Measurements from ENCODE around the gene C1orf56.
A peak's percentile ranks its signal among the peaks of the same experiment; 100 is the strongest.

The C1orf56 gene

DNA sequence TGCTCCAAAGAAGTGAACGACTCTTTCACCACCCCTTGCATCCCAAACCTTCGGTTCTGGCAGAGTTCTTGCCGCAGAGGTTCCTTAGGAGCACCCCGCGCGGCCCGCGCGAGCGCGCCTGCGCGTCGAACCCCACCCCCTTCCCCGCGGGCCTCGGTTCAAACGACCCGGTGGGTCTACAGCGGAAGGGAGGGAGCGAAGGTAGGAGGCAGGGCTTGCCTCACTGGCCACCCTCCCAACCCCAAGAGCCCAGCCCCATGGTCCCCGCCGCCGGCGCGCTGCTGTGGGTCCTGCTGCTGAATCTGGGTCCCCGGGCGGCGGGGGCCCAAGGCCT is at the start of gene C1orf56:
Gene C1orf56 (plus strand): TSS at position 161 of the 334 bp plus-strand sequence. CDS start 97 bp downstream, at position 258.
- DNase-seq: peak; percentile 83 to 87 (median 85)

- DNase-seq: no peak
These were observed 49.6 kb upstream of the C1orf56 start for GRCh38 chr1:150997949-150998348.

GRCh38 chr1:150999051-150999674 is 48.4 kb upstream of the C1orf56 start:
- DNase-seq: no peak

DNA sequence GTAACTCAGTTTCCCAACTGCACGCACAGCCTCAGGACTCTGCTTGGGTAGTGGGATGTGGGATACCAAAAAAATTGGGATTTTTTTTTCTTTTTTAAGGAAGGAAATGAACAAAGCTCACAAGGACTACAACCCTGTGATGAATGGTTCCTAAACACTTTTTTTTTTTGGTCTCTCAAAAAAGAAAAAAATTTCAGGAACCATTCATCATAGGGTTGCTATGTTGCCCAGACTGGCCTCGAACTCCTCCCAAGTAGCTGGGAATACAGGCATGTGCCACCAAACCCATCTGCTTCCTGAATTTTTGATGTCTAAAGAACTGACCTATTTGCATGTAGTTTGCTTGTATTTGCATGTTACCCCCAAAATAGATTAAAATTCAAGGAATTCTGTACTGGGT is 47.6 kb upstream of the C1orf56 start:
- no peak for DNase-seq

DNA sequence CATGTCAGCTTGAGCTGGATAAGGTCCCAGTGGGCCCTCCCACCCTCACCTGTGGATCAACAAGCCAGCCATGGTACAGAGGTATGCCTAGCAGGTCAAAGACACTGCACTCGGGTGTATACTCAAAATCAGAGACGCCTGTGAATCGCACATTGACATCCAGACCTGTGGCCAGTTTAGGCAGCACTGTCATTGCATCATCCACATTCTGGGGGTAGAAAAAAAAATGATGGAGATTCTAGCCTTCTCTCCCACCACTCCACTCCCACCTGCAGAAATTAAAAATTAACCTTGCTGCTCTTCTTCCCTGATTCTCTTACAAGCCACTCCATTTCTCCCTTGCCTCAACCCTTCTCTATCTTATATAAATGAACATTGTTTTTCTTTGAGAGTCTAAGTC is 47.1 kb upstream of the C1orf56 start:
- no peak for DNase-seq

- no peak for DNase-seq
These were observed 45.9 kb upstream of the C1orf56 start for GRCh38 chr1:151001602-151002001.

- DNase-seq: no peak
These were observed 45.5 kb upstream of the C1orf56 start for GRCh38 chr1:151002051-151002450.

GRCh38 chr1:151002611-151003010 is 44.9 kb upstream of the C1orf56 start:
- DNase-seq: no peak

- no peak for DNase-seq
These were observed 44.4 kb upstream of the C1orf56 start for GRCh38 chr1:151003180-151003579.

GRCh38 chr1:151005729-151006319 is 41.7 kb upstream of the C1orf56 start:
- peak in 1 of 3 experiments; percentile 50 for DNase-seq

DNA sequence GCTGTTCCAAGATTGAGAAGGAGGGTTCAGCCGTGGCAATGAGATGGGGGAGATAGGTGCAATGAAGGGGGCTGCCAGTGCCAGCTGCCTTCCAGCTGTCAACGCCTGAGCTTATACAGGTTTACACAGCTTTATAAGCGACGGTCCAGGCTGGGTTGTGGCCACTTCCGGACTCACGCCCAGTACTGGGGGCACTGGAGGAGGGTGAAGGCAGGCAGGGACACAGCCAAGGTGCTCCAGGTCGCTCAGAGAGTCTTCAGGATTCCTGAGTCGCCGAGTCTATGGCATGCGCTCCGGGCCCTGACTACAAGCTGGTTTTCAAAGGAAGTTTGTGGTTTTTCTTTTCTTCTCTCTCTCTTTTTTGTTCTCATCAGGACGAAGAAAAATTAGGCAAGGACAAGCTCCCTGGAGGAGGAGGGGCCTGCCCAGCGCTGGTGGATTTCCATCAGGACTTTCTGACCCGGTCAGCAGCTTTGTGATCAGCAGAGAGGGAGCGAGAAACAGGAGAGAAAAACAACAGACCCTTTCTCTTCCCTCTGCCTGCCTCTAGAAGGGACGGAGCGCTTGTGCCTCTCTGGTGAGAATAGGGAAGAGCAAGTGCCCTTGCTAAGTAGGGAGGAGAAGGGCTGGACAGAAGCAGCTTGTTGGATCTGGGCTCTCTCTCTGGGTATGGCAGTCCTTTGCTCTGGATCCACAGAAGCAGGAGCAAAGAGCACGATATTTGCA is 41.1 kb upstream of the C1orf56 start, which contains the start of gene MINDY1:
Gene MINDY1 (minus strand): TSS at position 576 of the 726 bp plus-strand sequence. CDS start 4,285 bp downstream, outside the sequence.
- peak; percentile 66 to 88 (median 88) for DNase-seq

GRCh38 chr1:151007853-151008243 is 39.7 kb upstream of the C1orf56 start:
- no peak for DNase-seq

DNA sequence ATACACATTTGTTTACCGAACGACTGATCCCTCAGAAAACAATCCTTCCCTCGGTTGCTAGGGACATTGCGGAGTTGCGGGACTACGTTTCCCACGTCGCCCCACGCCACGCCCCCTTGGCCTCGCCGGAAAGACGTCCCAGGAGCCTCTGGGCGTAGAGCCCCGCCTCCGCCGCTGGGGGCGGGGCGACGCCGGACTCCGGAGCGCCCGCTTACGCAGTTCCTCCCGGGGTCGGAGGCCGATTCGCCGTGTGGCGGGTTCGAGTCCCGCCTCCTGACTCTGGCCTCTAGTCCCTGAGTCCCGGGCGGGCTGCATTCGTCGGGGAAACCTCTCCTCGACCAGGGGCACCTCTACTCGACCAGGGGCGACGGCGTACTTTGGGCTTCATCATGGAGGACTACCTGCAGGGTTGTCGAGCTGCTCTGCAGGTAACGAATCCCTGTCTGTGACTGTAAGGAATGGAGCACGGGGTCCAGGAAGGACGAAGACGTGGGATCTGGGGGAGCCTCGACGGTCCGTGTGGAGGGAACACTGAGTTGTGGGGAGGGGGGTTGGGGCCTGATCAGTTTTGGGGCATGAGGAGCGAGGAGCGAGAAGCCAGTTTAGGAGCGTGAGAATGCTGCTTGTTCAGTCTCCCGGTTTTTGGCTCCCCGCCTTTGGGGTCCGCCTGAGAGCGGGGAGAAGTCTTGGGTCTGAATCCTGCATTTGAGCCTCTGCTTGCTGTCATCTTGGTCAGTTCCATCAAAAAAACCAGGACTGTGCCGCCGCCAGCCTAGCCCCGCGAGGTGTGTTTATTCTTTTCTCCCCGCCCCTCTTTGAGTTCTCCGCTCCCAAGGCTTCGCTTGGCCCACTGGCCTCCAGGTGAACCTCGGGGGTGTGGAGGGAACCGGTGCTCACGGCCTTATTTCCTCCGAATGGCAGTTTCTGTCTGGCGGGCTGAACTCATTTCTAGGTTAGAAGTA is 39.0 kb upstream of the C1orf56 start, which contains the start of gene PRUNE1:
Gene PRUNE1 (plus strand): TSS at position 206 of the 962 bp plus-strand sequence. CDS start 184 bp downstream, at position 390.
- peak; percentile 95 to 100 (median 97) for DNase-seq

- DNase-seq: no peak
These were observed 38.4 kb upstream of the C1orf56 start for GRCh38 chr1:151009206-151009587.

- DNase-seq: no peak
These were observed 37.7 kb upstream of the C1orf56 start for GRCh38 chr1:151009674-151010345.

GRCh38 chr1:151010346-151010726 is 37.2 kb upstream of the C1orf56 start:
- no peak for DNase-seq

GRCh38 chr1:151011154-151011850 is 36.2 kb upstream of the C1orf56 start:
- no peak for DNase-seq

- DNase-seq: no peak
These were observed 34.7 kb upstream of the C1orf56 start for GRCh38 chr1:151012684-151013471.

DNA sequence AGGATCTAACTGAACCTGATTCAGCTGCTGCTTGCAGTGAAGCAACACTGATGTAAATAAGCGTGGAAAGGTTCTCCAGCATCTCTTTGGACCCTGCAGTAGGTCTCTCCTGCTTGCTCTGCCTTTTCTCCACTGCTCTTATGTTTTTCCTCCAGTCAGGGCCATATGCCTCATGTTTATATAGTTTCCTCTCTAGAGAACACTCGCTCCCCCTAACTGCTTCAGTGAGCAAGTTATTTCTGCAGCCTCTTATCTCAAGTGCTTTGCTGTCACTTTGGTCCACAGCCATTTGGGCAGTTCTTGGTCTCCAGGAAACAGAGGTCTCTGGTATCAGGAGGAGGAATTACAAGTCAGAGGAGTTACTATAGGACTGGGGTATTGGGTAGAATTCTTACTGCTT is 34.0 kb upstream of the C1orf56 start:
- DNase-seq: peak in 2 of 3 experiments; percentile 36 to 92

DNA sequence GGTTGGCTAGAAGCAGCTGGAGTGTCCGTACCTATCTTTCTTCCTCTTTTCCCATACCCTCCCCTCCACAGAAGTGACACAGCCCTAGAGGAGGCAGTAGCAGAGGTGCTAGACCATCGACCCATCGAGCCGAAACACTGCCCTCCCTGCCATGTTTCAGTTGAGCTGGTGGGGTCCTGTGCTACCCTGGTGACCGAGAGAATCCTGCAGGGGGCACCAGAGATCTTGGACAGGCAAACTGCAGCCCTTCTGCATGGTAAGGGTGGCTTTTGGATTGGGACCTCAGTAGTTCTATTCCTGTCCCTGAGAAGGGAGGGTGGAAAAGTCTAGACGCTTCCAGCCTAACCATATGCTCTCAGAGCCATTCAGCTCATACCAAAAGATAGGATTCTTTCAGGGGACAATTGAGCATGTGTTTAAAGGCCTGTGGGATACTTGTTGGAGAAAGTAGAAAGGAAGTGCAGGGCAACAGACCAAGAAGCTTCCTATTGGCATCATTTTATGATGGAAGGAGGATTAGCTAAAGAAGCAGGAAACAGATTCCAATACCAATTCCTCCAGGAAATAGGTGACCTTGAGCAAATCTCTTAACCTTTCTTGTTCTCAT is 22.9 kb upstream of the C1orf56 start:
- peak; percentile 38 to 81 (median 73) for DNase-seq
